HG02981 (cell line): ENCODE measurements around the gene DOCK4.

Experiments used
- ATAC-seq: cut with Tn5 transposase; IDR thresholded peaks from one replicate; pipeline ENCODE4 v1.9.1; 2021; ENCODE audit warnings: mild to moderate bottlenecking, moderate library complexity; ENCODE audit not compliant: unreplicated experiment

DOCK4 gene

GRCh38 chr7:111750878-111751277, 455.3 kb downstream of the DOCK4 start:
- ATAC-seq: no peak

- no peak for ATAC-seq
These were observed 456.0 kb downstream of the DOCK4 start for GRCh38 chr7:111750228-111750627.

GRCh38 chr7:111749625-111750024, 456.6 kb downstream of the DOCK4 start:
- ATAC-seq: no peak

DNA sequence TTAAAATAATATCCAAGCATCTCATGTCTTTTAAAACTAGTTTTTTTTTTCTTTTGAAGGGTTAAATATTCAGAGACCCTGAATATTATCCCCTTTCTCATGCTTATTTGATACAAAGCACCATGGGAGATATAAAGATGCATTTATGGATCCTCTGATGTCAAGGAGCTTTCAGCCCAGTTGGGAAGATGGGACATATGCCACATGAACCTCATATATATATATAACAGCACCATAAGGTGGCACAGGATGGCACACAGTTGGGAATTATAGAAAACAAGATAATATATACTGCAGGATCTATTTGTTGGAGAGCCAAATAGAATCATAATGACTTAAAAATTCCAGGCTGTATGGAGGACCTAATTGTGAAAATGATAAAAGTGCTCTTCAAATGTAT, 458.5 kb downstream of the DOCK4 start:
- ATAC-seq: no peak

DNA sequence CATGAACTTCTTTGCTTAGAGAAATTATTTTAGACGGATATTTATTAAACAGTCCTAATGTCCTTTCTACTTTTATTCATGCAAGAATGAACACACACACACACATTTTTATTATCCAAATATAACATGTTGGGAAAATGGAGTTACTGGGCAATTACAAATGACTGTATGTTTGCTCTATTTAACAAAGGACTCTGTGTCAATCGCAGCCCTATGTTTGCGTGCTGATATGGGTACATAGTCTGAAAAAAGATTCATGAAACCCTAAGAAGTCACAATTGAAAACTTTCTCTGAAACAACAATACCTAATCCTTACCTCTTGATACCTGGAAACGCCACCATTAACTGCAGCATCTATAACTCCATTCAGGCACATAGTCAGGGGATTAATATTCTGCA, 459.2 kb downstream of the DOCK4 start:
- ATAC-seq: no peak

- no peak for ATAC-seq
These were observed 461.6 kb downstream of the DOCK4 start for GRCh38 chr7:111744501-111745155.

- no peak for ATAC-seq
These were observed 462.9 kb downstream of the DOCK4 start for GRCh38 chr7:111743244-111743847.

GRCh38 chr7:111741811-111742240, 464.4 kb downstream of the DOCK4 start:
- ATAC-seq: peak; percentile 94

- ATAC-seq: no peak
These were observed 465.3 kb downstream of the DOCK4 start for GRCh38 chr7:111740942-111741341.

GRCh38 chr7:111736552-111736874, 469.7 kb downstream of the DOCK4 start:
- no peak for ATAC-seq

DNA sequence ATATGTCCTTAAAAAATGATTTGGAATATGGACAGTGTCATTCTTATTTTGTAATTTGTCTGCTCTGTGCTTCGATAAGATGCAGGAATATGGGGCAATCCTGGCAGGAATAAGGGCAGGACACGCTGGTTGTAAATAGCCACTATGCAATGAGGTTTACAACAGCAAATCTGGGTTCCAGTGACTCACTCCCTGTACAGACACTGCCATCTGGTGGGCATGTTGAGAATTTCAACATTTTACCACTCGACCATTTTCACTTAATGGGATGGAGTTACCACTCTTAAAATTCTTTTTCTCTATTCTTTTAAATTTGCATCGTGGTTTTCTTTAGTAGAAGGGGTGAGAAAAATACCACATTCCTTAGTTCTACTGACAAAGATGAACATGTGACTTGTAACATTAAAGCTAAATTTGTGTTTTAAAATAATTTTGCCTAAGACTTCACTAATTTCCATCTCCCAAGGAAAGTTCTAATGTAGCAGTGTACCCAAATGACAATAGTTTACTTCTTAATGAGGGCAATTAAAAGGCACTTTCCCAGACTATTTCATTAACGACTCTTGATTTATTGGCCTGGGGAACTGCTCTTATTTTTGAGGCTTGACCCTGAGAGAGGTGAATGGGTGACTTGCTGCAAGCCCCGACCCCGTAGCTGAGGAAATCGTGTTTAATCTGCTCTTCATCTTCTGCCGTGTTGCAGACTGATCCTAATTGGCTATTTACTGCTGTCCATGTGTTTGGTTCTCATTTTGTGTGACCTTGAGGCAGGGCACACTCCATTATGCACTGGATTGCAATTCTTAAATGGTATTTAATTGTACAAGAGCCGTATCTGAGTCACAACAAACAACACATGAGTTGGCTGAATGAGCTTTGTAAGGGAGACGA, 470.3 kb downstream of the DOCK4 start:
- ATAC-seq: peak; percentile 68

GRCh38 chr7:111734954-111735660, 471.1 kb downstream of the DOCK4 start:
- ATAC-seq: no peak

DNA sequence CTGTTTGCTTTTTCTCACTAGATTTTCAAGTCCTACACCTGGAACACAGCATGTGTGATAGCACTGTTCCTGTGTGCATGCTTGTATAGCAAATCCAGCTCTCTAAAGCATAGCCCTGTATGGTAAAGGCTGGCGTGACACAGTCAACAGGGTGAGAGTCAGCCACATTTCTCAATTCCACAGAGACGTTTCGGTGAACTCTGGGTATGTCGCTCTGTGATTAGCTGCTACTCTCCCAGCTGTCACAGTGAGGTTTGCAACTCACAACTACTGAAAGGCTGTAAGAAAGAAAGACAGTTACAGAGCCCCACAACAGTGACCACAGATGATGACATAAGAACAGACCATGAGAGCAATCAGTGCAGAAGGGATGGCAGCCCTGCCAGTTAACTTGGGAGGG, 473.3 kb downstream of the DOCK4 start:
- ATAC-seq: no peak

DNA sequence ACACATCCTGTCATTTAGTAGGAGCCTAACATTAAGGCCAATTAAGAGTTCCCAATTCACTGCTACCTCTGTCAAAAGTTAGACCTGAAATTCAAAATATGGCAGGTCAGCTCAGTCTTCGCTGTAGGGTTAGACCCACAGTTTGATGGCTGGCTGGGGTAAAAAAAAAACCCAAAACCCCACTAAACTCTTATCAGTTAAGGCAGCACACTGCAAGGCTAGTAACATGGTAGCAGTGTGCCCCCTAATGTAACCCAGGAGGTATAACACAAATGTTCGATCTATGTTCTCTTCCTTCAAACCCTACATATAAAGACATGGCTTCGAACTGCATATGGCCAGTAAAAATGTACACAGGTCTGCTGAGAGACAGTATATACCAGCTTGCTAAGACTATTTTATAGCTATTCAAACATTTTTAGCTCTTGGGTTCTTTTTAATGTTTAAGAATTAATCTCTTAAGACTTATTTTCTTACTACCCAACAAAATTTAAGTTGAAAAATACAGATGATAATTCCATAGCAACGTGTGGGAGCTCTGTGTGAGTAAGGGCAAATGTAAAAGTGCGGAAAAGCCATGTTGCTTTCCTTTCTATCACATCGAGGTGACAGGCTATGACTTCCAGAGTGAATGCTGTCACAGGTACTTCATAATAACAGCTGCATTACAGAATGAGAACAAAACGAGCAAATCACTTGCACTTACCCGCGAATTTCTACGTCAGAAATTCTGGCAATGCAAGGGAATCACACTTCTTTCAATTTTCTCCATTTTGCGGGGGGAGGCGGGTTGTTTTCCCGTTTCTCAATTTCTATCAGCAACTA, 475.5 kb downstream of the DOCK4 start:
- peak; percentile 63 for ATAC-seq

DNA sequence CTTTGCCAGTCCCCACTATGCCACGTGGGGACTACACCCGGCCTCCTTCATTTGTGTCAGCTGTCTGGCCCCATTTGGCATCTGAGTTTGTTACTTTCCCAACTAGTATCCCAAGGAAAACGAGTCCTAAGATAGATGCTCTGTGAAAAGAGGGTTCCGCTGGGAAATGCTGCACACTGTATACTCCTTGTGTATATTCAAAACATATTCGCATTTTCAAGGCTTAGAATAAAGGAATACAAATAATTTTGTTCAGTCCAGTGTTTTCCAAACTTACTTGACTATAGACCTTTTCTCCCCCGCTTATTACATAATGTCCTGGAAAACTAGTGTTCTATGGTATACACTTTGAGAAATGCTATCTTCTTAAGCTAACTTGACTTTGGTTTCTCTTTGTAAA, 476.1 kb downstream of the DOCK4 start:
- no peak for ATAC-seq

DNA sequence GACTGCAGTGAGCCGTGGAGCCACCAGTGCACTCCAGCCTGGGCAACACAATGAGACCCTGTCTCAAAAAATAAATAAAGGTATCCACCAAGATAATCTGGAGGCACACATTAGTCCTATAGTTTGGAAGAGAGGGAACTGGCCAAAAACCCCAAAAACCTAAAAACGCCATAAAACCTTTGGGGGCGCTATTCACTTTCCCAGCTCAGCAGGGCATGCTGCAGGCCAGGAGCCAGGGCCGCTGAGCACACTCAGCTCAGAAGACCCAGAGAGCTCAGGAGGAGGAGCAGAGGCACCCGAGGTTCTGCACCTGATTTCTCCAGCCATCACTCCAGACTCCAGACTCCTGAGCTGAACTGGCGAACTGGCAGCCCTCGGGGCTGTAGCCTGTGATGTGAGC, 476.7 kb downstream of the DOCK4 start:
- no peak for ATAC-seq

- no peak for ATAC-seq
These were observed 477.6 kb downstream of the DOCK4 start for GRCh38 chr7:111728635-111728995.

DNA sequence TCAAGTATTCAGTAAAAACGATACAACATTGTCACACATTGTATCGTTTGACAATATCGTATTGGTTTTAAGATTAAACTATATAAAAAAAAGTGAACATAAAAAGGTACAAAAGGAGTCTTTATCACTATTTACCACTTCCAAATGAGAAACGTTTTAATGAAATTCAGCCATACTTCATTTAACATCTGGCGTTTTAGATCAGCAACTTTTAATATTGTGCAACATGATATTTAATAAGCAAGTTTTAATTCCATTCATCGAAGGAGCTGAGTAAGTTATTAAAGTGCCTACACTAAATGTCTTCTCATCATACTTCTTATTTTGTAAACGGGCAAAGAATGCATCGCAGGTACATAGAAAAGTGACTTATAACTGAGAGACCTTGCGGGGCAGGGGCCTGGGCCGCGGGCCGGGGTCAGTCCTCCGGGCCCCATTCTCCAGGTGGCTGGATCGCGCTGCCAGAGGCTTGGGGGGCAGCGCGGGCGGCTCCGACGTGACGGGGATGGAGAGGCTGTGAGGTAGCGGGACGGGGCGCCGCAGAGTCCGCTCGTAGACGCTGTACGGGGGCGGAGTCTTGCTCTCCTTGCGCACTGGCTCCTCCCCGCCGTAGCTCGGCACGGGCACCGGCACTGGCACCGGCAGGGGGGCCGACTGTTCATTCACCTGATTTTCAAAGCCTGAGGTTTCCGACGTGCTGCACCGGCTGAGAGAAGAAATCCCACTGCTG, 478.1 kb downstream of the DOCK4 start:
- no peak for ATAC-seq

- ATAC-seq: no peak
These were observed 487.3 kb downstream of the DOCK4 start for GRCh38 chr7:111718886-111719285.
